K562 (cell line): ENCODE results near the gene RUSC1. TPM values are rescaled to one million over a fixed set of nuclear protein-coding genes. Genes with fewer than 3 reads are reported as not detected.

Experiments used
- ATAC-seq: fragments of 200-7000 bp; cut with Tn5 transposase; 3 replicates; pipeline ENCODE4 v1.9.1; 2020; ENCODE audit warnings: moderate library complexity
- BruUV-seq: library from RNA; stranded (reverse); fragments of 400-500 nt; replicated peaks from 2 replicates; lab custom pipeline; 2021; lab: Mats Ljungman, UMichigan
- CTCF ChIA-PET: fragments of 300-600 bp; formaldehyde crosslinking; extraction: SDS; loops from one replicate; lab custom pipeline; 2021; ENCODE audit warnings: low intra/inter-chr PET ratio; lab: Yijun Ruan, JAX
- POLR2A ChIA-PET: fragments of 300-600, 350-650 bp; sonication (Branson Sonifier 250); formaldehyde crosslinking; extraction: SDS; loops from one replicate; lab custom pipeline; 2021; ENCODE audit warnings: antibody characterized with exemption, inconsistent platforms; lab: Yijun Ruan, JAX
- DNase-seq, 4 experiments: peaks; one replicate each; pipeline versions ENCODE4 v3.0.0 to v3.0.0-alpha.2; 2011 to 2018; ENCODE audit warnings: low spot score in 3 of 4, mixed read lengths in 3 of 4; ENCODE audit errors: extremely low read depth in 1 of 4
- FAIRE-seq: peaks from 2 replicates; lab custom pipeline; 2011; peaks lifted over from hg19 to GRCh38; lab: Jason Lieb, UNC
- H2AFZ ChIP-seq: 2 replicates; pipeline ENCODE4 v1.6.0; 2011; ENCODE audit warnings: low read depth, low read length, control low read depth, inconsistent platforms
- H3K27ac ChIP-seq: fragments of 200-600 bp; 3 replicates; pipeline ENCODE4 v1.8.0; 2011; ENCODE audit warnings: low read depth, mild to moderate bottlenecking, control low read depth, inconsistent platforms, low read length, moderate library complexity, mixed read lengths; ENCODE audit errors: extremely low read depth
- H3K27me3 ChIP-seq, 2 experiments: fragments of 300-600 bp in 1 of 2; 2 replicates in 1 of 2; 3 replicates in 1 of 2; pipeline versions ENCODE4 v1.6.0 to v1.8.0; 2011; ENCODE audit warnings: inconsistent platforms in 2 of 2, low read length in 2 of 2, mild to moderate bottlenecking in 1 of 2, mixed read lengths in 1 of 2, moderate library complexity in 1 of 2; ENCODE audit not compliant: control insufficient read depth in 2 of 2, insufficient read depth in 2 of 2
- H3K36me3 ChIP-seq: fragments of 300-600 bp; 3 replicates; pipeline ENCODE4 v1.8.0; 2011; ENCODE audit warnings: mild to moderate bottlenecking, low read length, inconsistent platforms; ENCODE audit not compliant: control insufficient read depth, insufficient read depth
- H3K4me1 ChIP-seq, 2 experiments: fragments of 200-600 bp in 1 of 2; replicated peaks in 1 of 2; 2 replicates in 1 of 2; 3 replicates in 1 of 2; pipeline versions ENCODE4 v1.5.1 to v1.8.0; 2011; ENCODE audit warnings: inconsistent platforms in 2 of 2, low read length in 2 of 2, mild to moderate bottlenecking in 1 of 2, mixed read lengths in 1 of 2, moderate library complexity in 1 of 2; ENCODE audit not compliant: control insufficient read depth in 2 of 2, insufficient read depth in 2 of 2
- H3K4me2 ChIP-seq: 2 replicates; pipeline ENCODE4 v1.6.1; 2011; ENCODE audit warnings: low read length, control low read depth, inconsistent platforms, mixed read lengths; ENCODE audit not compliant: insufficient read depth
- H3K4me3 ChIP-seq: fragments of 200-600 bp; sonication (generic), shearing (Covaris generic); 2 replicates; pipeline ENCODE4 v1.5.1; 2016; ENCODE audit warnings: control low read depth, inconsistent platforms
- H3K79me2 ChIP-seq: fragments of 200-600 bp; 3 replicates; pipeline ENCODE4 v1.8.0; 2011; ENCODE audit warnings: low read length, inconsistent platforms; ENCODE audit not compliant: control insufficient read depth, insufficient read depth
- H3K9ac ChIP-seq, 2 experiments: 2 replicates each; pipeline versions ENCODE4 v1.6.0 to v1.6.1; 2011; ENCODE audit warnings: low read depth in 2 of 2, low read length in 2 of 2, control low read depth in 1 of 2, inconsistent platforms in 1 of 2, mild to moderate bottlenecking in 1 of 2, mixed read lengths in 1 of 2; ENCODE audit not compliant: insufficient read depth in 1 of 2
- H3K9me1 ChIP-seq: one replicate; pipeline ENCODE4 v1.6.0; 2011; ENCODE audit warnings: inconsistent platforms, mild to moderate bottlenecking, low read length, moderate library complexity; ENCODE audit not compliant: control insufficient read depth, insufficient read depth
- H3K9me3 ChIP-seq: replicated peaks from 2 replicates; pipeline ENCODE4 v1.5.1; 2011; ENCODE audit warnings: low read depth, low read length, inconsistent platforms; ENCODE audit not compliant: control insufficient read depth, insufficient read depth
- H4K20me1 ChIP-seq: replicated peaks from 2 replicates; pipeline ENCODE4 v1.6.1; 2011; ENCODE audit warnings: low read length, inconsistent platforms, mixed read lengths; ENCODE audit not compliant: control insufficient read depth, insufficient read depth
- ARID1B ChIP-seq: fragments of 450-650 bp; IDR thresholded peaks from 2 replicates; pipeline ENCODE4 v1.6.1; 2016; ENCODE audit warnings: antibody characterized with exemption, mild to moderate bottlenecking, inconsistent platforms
- CREB1 ChIP-seq, 2 experiments: sonication (generic) in 1 of 2; formaldehyde crosslinking in 1 of 2; IDR thresholded peaks; 2 replicates each; pipeline versions ENCODE4 v1.6.1 to v1.8.0; 2012 to 2022; ENCODE audit warnings: inconsistent platforms in 1 of 2, mild to moderate bottlenecking in 1 of 2, missing genetic modification reagents in 1 of 2, moderate library complexity in 1 of 2
- FOXM1 ChIP-seq, 2 experiments: fragments of 450-650 bp in 1 of 2; sonication (generic) in 1 of 2; formaldehyde crosslinking in 1 of 2; IDR thresholded peaks; 2 replicates each; pipeline versions ENCODE4 v1.6.1 to v1.9.0; 2017 to 2022; ENCODE audit warnings: low read depth in 2 of 2, mild to moderate bottlenecking in 2 of 2, missing genetic modification reagents in 1 of 2, moderate library complexity in 1 of 2
- GABPB1 ChIP-seq: sonication (generic); formaldehyde crosslinking; IDR thresholded peaks from 2 replicates; pipeline ENCODE4 v1.8.0; 2022; ENCODE audit warnings: mild to moderate bottlenecking, missing genetic modification reagents
- HDAC1 ChIP-seq, 2 experiments: fragments of 450-650 bp; IDR thresholded peaks; 2 replicates each; pipeline ENCODE4 v1.6.1; 2016 to 2017; ENCODE audit warnings: inconsistent platforms in 1 of 2, mild to moderate bottlenecking in 1 of 2, moderate library complexity in 1 of 2
- HNRNPK ChIP-seq: fragments of 200-400 bp; formaldehyde crosslinking; IDR thresholded peaks from one replicate; pipeline ENCODE4 v1.6.1; 2018; ENCODE audit warnings: mild to moderate bottlenecking, low read depth, low read length; ENCODE audit not compliant: poor library complexity, severe bottlenecking
- LARP7 ChIP-seq: fragments of 450-650 bp; IDR thresholded peaks from 2 replicates; pipeline ENCODE4 v1.6.1; 2016
- RBM39 ChIP-seq: fragments of 200-400 bp; formaldehyde crosslinking; optimal IDR thresholded peaks from 2 replicates; pipeline ENCODE3; 2018; ENCODE audit warnings: low read depth, low read length
- STAT5A ChIP-seq: IDR thresholded peaks from 2 replicates; pipeline ENCODE4 v1.6.1; 2012; ENCODE audit warnings: low read length, inconsistent platforms, borderline replicate concordance
- ZFX ChIP-seq: sonication (generic); formaldehyde crosslinking; IDR thresholded peaks from 2 replicates; pipeline ENCODE4 v1.8.0; 2022; ENCODE audit warnings: mild to moderate bottlenecking, missing genetic modification reagents, moderate library complexity
- ZNF146 ChIP-seq: IDR thresholded peaks from one replicate; pipeline ENCODE4 v1.6.1; 2018; ENCODE audit warnings: missing compliant biosample characterization; ENCODE audit not compliant: unreplicated experiment
- WGBS: fragments of 100-300 bp; shearing (Covaris generic); methylation state at CpG from one replicate; pipeline ENCODE4 v1.1.6; 2016; ENCODE audit warnings: low coverage, mixed read lengths; ENCODE audit not compliant: insufficient coverage; ENCODE audit errors: missing lambda C conversion rate; 5-methylcytosine and 5-hydroxymethylcytosine counted together
- in situ Hi-C: fragments of 300-500 bp; cut with MboI; formaldehyde crosslinking; loops from 4 replicates; pipeline ENCODE4 v1.15.0; 2018; ENCODE audit warnings: inconsistent platforms, mixed read lengths
- intact Hi-C: fragments of 100-400 bp; cut with micrococcal nuclease; formaldehyde crosslinking; loops from 2 replicates; pipeline ENCODE4 v1.14.2; 2022
- polyA plus RNA-seq, 8 experiments: library from polyadenylated mRNA; depleted of rRNA in 4 of 8; stranded (reverse) in 5 of 8; unstranded in 3 of 8; fragments of >200 nt; fragmentation: Nextera tagmentation in 2 of 8; fragmentation: Illumina TruSeq in 1 of 8; extraction: Ambion mirVana in 2 of 8; extraction: Trizol in 1 of 8; gene quantifications; 2 replicates each; pipeline versions ENCODE4 v1.2.1 to v1.2.3, GENCODE V29; 2011 to 2014; ENCODE audit warnings: inconsistent platforms in 1 of 8, missing spikeins in 1 of 8
- total RNA-seq, 7 experiments: library from RNA; depleted of rRNA in 6 of 7; stranded (reverse); fragments of >200 nt in 6 of 7; fragmentation: Illumina TruSeq in 2 of 7; extraction: Trizol in 2 of 7; gene quantifications; 2 replicates each; pipeline versions ENCODE4 v1.2.1 to v1.2.3, GENCODE V29; 2011 to 2021; ENCODE audit warnings: low replicate concordance in 1 of 7
- TF ChIP-seq, protein P1 (sequence below): fragments of 150-350 bp; conservative IDR thresholded peaks from 2 replicates; pipeline ENCODE4 v1.6.1; 2014; ENCODE audit warnings: low read length
- TF ChIP-seq, protein P2 (sequence below): fragments of 450-650 bp; formaldehyde crosslinking; IDR thresholded peaks from 2 replicates; pipeline ENCODE4 v1.4.0; 2022; ENCODE audit warnings: missing genetic modification characterization
- TF ChIP-seq, protein P3 (sequence below): fragments of 200-800 bp; sonication (Bioruptor generic); IDR thresholded peaks from 2 replicates; pipeline ENCODE4 v1.6.1; 2017; ENCODE audit warnings: missing genetic modification characterization, missing compliant biosample characterization

RUSC1 gene
- total and polyA plus RNA-seq, 9 of the 15 experiments (the other 6 are each of a cell fraction or from before 2014, with no cell fraction given): 5.7 to 68.3 (median 33.6) TPM

DNA sequence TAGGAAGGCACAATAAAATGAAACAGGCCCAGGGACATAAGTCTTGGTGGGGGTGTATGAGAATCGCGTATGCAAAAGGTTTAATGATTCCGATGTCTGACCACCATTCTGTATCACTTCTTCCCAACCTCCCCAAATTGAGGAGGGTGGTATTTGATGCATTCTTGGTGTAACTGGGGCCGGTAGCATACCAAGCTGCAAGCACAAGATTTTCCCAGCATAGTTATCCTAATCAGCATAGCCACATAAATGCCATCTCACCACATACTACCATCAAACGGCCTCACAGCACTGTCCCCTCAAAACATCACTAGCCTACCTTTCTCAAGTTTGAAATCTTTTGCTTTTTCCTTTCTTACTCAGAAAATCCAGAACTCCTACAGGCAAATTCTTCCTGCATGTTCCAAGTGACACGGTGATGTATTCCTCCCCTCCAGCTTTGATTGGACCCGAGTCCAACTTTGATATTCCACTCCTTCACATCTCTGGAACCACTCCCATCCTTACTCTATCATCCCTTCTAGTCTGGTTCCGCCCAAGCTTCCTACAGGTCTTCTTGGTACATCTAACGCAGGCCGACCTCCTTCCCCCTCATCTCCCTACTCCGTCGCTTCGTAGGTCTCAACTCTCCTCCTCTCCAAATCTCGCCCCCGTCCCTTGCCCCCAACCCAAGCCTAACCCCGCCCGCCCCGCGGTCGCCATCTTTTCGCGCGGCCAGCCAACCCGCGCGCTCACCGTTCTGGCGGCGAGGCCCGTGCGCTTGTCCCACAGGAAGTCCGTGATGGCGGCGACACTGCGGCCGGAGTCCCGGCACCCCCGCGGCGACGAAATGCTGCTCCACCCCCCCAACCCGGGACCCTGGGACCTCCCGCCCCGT lies 48.0 kb upstream of the RUSC1 start:
- peak overlapping the region; percentile 93 for H3K4me3 ChIP-seq
- FAIRE-seq: peak; percentile 15
- H2AFZ ChIP-seq: peak overlapping the region; percentile 83
- peak overlapping the region; percentile 85 for H3K27ac ChIP-seq
- WGBS: 2% methylated on average over 24 of the region's 44 CpGs
- H3K9me1 ChIP-seq: no peaks in the 10 kb centered on the region
- BruUV-seq: TSS peak; percentile 77
- DNase-seq: peak in 1 of 4 experiments; percentile 34
- no peaks in the 10 kb centered on the region for H3K27me3 ChIP-seq
- ChIA-PET CTCF (no interaction called here), POLR2A (interaction anchor here (0.6 to 4.7 kb wide), 9 partner anchors 8 to 672 kb away, joined by 3 to 22 read pairs (median 3); partner anchors contain the start of genes RUSC1 and SCAMP3)
- H3K9ac ChIP-seq: peak overlapping the region; percentile 90 to 92
- intact Hi-C loops (loop anchor here (1.0 kb wide), 1 partner anchor 10 kb away; the partner anchor contains the start of gene SCAMP3), in situ Hi-C loops (no loop called here)
- no peaks in the 10 kb centered on the region for H3K9me3 ChIP-seq
- peaks cover 17 to 23% of the 10 kb centered on the region in 2 experiments; a peak in 4 of 5 replicates for H3K4me1 ChIP-seq
- peaks cover 49% of the 10 kb centered on the region for H3K36me3 ChIP-seq
- H3K4me2 ChIP-seq: peak overlapping the region; percentile 100
- H4K20me1 ChIP-seq: no peaks in the 10 kb centered on the region; the same call in 1 of the 2 replicates
- peaks cover 48% of the 10 kb centered on the region for H3K79me2 ChIP-seq
- ATAC-seq: peak; percentile 62
- TF ChIP-seq HDAC1 (IDR thresholded peaks at IDR 0.05) (peak in 1 of 2 experiments; percentile 12; a peak in 1 of 4 replicates), CREB1 (IDR thresholded peaks at IDR 0.05) (peak; percentile 64; the same call in 1 of the 2 replicates), CREB1 (CRISPR knock-in tag; IDR thresholded peaks at IDR 0.05) (0 out of 2 replicates have a peak, but pooled peaks have one; percentile 11), FOXM1 (IDR thresholded peaks at IDR 0.05; ENCODE audit: low read depth) (no peak), FOXM1 (CRISPR knock-in tag; IDR thresholded peaks at IDR 0.05; ENCODE audit: low read depth) (0 out of 2 replicates have a peak, but pooled peaks have one; percentile 9), STAT5A (no peak), ZFX (CRISPR knock-in tag) (peak; percentile 50), GABPB1 (peak; percentile 74), ARID1B (0 out of 2 replicates have a peak, but pooled peaks have one; percentile 20), LARP7 (0 out of 2 replicates have a peak, but pooled peaks have one; percentile 54), ZNF146 (CRISPR knock-in tag) (no peak), HNRNPK (no peak), RBM39 (no peak)
- TF ChIP-seq, protein P1, sequence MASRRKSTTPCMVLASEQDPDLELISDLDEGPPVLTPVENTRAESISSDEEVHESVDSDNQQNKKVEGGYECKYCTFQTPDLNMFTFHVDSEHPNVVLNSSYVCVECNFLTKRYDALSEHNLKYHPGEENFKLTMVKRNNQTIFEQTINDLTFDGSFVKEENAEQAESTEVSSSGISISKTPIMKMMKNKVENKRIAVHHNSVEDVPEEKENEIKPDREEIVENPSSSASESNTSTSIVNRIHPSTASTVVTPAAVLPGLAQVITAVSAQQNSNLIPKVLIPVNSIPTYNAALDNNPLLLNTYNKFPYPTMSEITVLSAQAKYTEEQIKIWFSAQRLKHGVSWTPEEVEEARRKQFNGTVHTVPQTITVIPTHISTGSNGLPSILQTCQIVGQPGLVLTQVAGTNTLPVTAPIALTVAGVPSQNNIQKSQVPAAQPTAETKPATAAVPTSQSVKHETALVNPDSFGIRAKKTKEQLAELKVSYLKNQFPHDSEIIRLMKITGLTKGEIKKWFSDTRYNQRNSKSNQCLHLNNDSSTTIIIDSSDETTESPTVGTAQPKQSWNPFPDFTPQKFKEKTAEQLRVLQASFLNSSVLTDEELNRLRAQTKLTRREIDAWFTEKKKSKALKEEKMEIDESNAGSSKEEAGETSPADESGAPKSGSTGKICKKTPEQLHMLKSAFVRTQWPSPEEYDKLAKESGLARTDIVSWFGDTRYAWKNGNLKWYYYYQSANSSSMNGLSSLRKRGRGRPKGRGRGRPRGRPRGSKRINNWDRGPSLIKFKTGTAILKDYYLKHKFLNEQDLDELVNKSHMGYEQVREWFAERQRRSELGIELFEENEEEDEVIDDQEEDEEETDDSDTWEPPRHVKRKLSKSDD: no peak
- TF ChIP-seq, protein P2, sequence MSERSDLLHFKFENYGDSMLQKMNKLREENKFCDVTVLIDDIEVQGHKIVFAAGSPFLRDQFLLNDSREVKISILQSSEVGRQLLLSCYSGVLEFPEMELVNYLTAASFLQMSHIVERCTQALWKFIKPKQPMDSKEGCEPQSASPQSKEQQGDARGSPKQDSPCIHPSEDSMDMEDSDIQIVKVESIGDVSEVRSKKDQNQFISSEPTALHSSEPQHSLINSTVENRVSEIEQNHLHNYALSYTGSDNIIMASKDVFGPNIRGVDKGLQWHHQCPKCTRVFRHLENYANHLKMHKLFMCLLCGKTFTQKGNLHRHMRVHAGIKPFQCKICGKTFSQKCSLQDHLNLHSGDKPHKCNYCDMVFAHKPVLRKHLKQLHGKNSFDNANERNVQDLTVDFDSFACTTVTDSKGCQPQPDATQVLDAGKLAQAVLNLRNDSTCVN: 0 out of 2 replicates have a peak, but pooled peaks have one; percentile 9
- TF ChIP-seq, protein P3, sequence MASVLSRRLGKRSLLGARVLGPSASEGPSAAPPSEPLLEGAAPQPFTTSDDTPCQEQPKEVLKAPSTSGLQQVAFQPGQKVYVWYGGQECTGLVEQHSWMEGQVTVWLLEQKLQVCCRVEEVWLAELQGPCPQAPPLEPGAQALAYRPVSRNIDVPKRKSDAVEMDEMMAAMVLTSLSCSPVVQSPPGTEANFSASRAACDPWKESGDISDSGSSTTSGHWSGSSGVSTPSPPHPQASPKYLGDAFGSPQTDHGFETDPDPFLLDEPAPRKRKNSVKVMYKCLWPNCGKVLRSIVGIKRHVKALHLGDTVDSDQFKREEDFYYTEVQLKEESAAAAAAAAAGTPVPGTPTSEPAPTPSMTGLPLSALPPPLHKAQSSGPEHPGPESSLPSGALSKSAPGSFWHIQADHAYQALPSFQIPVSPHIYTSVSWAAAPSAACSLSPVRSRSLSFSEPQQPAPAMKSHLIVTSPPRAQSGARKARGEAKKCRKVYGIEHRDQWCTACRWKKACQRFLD (CRISPR knock-in tag): no peak
